Omental fat pad (tissue), 4 donors: ENCODE results near the gene MAPK10. TPM values are rescaled to one million over a fixed set of nuclear protein-coding genes. Genes with fewer than 3 reads are reported as not detected.
A peak's percentile ranks its signal among the peaks of the same experiment; 100 is the strongest.

Experiments used
- ATAC-seq: fragments of 150-250 bp; one replicate; pipeline ENCODE4 v1.9.1; 2016; ENCODE audit warnings: mild to moderate bottlenecking, moderate library complexity; ENCODE audit not compliant: low FRiP score
- DNase-seq: peaks from one replicate; pipeline ENCODE4 v3.0.0-alpha.2; 2019; ENCODE audit warnings: low spot score
- total RNA-seq, 4 donors: library from RNA; depleted of rRNA; stranded (reverse); fragments of >200 nt; gene quantifications; one replicate each; pipeline ENCODE4 v1.1.0, GENCODE V29; 2016
- TF ChIP-seq, protein P1 (sequence below), 3 donors: fragments of 450-650 bp; IDR thresholded peaks; one replicate each; pipeline ENCODE4 v1.5.1; 2016 to 2017; ENCODE audit warnings: antibody characterized with exemption in 3 of 3, mild to moderate bottlenecking in 3 of 3, moderate library complexity in 2 of 3

The MAPK10 gene
- total RNA-seq, 4 donors from 2014 or later, result 38.5 to 51.3 (median 41.4) TPM

DNA sequence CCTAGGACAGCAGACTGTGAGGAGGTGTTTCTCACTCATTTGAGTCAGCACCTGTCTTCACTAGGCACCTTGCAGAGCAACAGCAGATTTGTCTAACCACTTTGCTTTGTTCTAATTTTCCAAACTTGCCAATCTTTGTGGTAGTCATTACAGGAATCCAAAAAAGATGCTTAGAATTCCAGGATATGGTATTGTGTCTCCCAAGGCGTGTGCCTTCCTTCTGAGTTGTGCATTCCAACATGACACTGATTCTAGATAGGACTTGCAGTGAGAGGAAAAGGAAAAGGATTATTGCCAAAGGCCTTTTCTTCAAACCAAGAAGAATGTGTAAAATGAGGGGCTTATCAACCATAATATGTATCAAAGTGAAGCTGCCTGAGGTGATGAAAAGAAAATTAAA is 126.2 kb downstream of the MAPK10 start:
- TF ChIP-seq, protein P1, sequence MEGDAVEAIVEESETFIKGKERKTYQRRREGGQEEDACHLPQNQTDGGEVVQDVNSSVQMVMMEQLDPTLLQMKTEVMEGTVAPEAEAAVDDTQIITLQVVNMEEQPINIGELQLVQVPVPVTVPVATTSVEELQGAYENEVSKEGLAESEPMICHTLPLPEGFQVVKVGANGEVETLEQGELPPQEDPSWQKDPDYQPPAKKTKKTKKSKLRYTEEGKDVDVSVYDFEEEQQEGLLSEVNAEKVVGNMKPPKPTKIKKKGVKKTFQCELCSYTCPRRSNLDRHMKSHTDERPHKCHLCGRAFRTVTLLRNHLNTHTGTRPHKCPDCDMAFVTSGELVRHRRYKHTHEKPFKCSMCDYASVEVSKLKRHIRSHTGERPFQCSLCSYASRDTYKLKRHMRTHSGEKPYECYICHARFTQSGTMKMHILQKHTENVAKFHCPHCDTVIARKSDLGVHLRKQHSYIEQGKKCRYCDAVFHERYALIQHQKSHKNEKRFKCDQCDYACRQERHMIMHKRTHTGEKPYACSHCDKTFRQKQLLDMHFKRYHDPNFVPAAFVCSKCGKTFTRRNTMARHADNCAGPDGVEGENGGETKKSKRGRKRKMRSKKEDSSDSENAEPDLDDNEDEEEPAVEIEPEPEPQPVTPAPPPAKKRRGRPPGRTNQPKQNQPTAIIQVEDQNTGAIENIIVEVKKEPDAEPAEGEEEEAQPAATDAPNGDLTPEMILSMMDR (IDR thresholded peaks at IDR 0.05), result no peak
- no peak for ATAC-seq
- DNase-seq, result no peak

DNA sequence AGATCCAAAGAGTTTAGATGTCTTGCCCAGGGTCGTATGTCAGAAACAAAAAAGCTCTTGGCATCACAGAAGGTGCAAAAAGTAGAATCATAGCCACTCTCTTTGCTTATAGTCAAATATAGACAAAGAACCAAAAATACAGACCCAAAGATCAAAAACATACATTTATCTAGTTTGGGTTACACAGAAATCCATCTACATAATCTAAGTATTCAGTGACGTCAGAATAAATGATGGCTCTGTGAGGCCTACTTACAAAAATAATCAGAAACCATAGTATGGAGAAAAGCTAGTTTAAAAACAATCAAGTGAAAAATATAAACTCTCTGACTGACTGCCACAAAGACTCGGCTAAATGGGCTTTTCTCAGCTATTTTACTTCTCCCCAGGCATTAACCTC is 126.8 kb downstream of the MAPK10 start:
- DNase-seq (no peak), ATAC-seq (no peak)
- TF ChIP-seq, protein P1 (IDR thresholded peaks at IDR 0.05), result no peak

- TF ChIP-seq, protein P1 (IDR thresholded peaks at IDR 0.05), result no peak
- DNase-seq, result no peak
- ATAC-seq, result no peak
Observed at GRCh38 chr4:86223472-86223871, 136.4 kb downstream of the MAPK10 start.

- DNase-seq (no peak), ATAC-seq (no peak)
- TF ChIP-seq, protein P1 (IDR thresholded peaks at IDR 0.05), result no peak
Observed at GRCh38 chr4:86221002-86221401, 138.9 kb downstream of the MAPK10 start.

DNA sequence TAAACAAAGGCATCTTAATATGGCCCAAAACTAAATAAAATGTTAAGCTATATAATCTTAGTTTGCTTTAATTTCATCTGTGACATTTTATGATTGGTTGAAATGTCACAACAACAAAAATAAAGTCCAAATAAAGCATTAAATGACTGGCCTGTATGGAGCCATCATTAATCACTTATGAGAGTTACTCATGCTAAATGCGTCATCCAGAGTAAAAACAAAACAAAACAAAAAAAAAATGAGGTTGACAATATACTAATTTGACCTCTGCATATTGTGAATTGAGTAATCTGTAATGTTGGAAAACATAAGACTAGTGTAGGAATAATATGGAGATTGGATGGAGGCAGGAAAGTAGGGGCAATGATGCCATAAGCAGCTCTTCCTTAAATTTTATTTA is 139.7 kb downstream of the MAPK10 start:
- DNase-seq, result no peak
- TF ChIP-seq, protein P1 (IDR thresholded peaks at IDR 0.05), result no peak
- no peak for ATAC-seq

- TF ChIP-seq, protein P1 (IDR thresholded peaks at IDR 0.05), result no peak
- DNase-seq (no peak), ATAC-seq (peak; percentile 57)
Observed at GRCh38 chr4:86218746-86219473, 140.9 kb downstream of the MAPK10 start.

DNA sequence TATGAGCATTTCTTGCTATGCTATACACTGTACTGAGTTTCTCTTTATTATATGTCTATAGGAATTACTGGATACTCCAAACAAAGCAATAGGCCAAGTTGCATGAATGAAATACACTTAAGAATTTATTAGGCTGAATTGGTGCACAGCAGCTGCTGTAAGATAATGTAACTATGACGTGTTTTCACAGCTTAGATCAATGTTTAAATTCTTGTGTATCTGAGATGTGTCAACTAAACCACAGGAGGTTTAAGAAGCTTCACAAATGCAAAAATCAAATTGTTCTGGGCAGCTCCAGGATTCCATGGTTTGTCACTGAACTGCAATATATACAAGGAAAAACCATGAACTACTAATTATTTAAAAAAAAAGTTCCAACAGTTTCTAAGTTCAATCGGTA is 156.7 kb downstream of the MAPK10 start:
- no peak for DNase-seq
- ATAC-seq, result no peak
- TF ChIP-seq, protein P1 (IDR thresholded peaks at IDR 0.05), result no peak
